BJ (cell line): ENCODE measurements around the gene FBP1. TPM values are rescaled to one million over a fixed set of nuclear protein-coding genes. Genes with fewer than 3 reads are reported as not detected.

ENCODE experiments used
- CTCF ChIA-PET: fragments of 350-600 bp; formaldehyde crosslinking; extraction: SDS; loops from one replicate; lab custom pipeline; 2021; ENCODE audit warnings: antibody characterized with exemption, inconsistent platforms; lab: Yijun Ruan, JAX
- POLR2A ChIA-PET: fragments of 300-600 bp; sonication (Branson Sonifier 250); formaldehyde crosslinking; extraction: SDS; loops from one replicate; lab custom pipeline; 2021; ENCODE audit warnings: antibody characterized with exemption; lab: Charles Lee
- DNase-seq: peaks from one replicate; pipeline ENCODE4 v3.0.0-alpha.2; 2011; ENCODE audit warnings: low read depth
- H3K27me3 ChIP-seq: 2 replicates; pipeline ENCODE4 v1.6.0; 2011; ENCODE audit warnings: low read length; ENCODE audit not compliant: control insufficient read depth, insufficient read depth
- H3K36me3 ChIP-seq: 2 replicates; pipeline ENCODE4 v1.5.1; 2011; ENCODE audit warnings: low read length; ENCODE audit not compliant: control insufficient read depth, insufficient read depth
- H3K4me3 ChIP-seq: 2 replicates; pipeline ENCODE4 v1.5.1; 2011; ENCODE audit warnings: low read depth, mild to moderate bottlenecking, control low read depth, low read length
- CTCF ChIP-seq: IDR thresholded peaks from 2 replicates; pipeline ENCODE4 v1.5.1; 2011; ENCODE audit warnings: low read depth, mild to moderate bottlenecking, control low read depth, inconsistent platforms, low read length, moderate library complexity; ENCODE audit not compliant: insufficient read depth
- polyA plus RNA-seq: library from polyadenylated mRNA; depleted of rRNA; stranded (reverse); fragments of >200 nt; gene quantifications from 2 replicates; pipeline ENCODE4 v1.2.3, GENCODE V29; 2011

The FBP1 gene
- polyA plus RNA-seq, 1 experiment = 0.15 TPM

GRCh38 chr9:94624629-94625028 is 14.7 kb downstream of the FBP1 start:
- Histone ChIP-seq H3K27me3 (peaks cover 4% of the 10 kb centered on the region; the same call in 1 of the 2 replicates), H3K4me3 (no peak overlapping the region), H3K36me3 (no peaks in the 10 kb centered on the region)
- no peak for TF ChIP-seq CTCF
- no peak for DNase-seq
- CTCF ChIA-PET = interaction anchor here (1.1 to 1.3 kb wide), 2 partner anchors 503 to 507 kb away, joined by 3 read pairs; no protein-coding TSS in a partner anchor
- POLR2A ChIA-PET = no interaction called here

- H3K27me3 ChIP-seq = peaks cover 2% of the 10 kb centered on the region; the same call in 1 of the 2 replicates
- H3K36me3 ChIP-seq = no peaks in the 10 kb centered on the region
- DNase-seq = no peak
- ChIA-PET CTCF (interaction anchor here (1.2 to 1.6 kb wide), 2 partner anchors 10 kb away, joined by 3 to 4 read pairs; no protein-coding TSS in a partner anchor), POLR2A (no interaction called here)
- peak; percentile 38 for TF ChIP-seq CTCF
- no peak overlapping the region for H3K4me3 ChIP-seq
Measured at GRCh38 chr9:94623253-94623652, 16.1 kb downstream of the FBP1 start.

- ChIA-PET POLR2A (no interaction called here), CTCF (interaction anchor here (0.8 to 1.0 kb wide), 2 partner anchors 42 to 46 kb away, joined by 3 read pairs; no protein-coding TSS in a partner anchor)
- Histone ChIP-seq H3K36me3 (no peaks in the 10 kb centered on the region), H3K27me3 (no peaks in the 10 kb centered on the region), H3K4me3 (no peak overlapping the region)
- no peak for TF ChIP-seq CTCF
- DNase-seq = no peak
Measured at GRCh38 chr9:94622087-94622800, 17.1 kb downstream of the FBP1 start.

- no peak for DNase-seq
- CTCF ChIA-PET = interaction anchor here (0.6 kb wide), 1 partner anchor 170 kb away, joined by 3 read pairs; no protein-coding TSS in a partner anchor
- Histone ChIP-seq H3K36me3 (no peaks in the 10 kb centered on the region), H3K27me3 (no peaks in the 10 kb centered on the region; the same call in 1 of the 2 replicates), H3K4me3 (no peak overlapping the region)
- TF ChIP-seq CTCF = no peak
- POLR2A ChIA-PET = no interaction called here
Measured at GRCh38 chr9:94619026-94619425, 20.3 kb downstream of the FBP1 start.

GRCh38 chr9:94613003-94613402 is 26.3 kb downstream of the FBP1 start:
- CTCF ChIA-PET = interaction anchor here (0.9 to 1.6 kb wide), 2 partner anchors 10 to 16 kb away, joined by 3 to 4 read pairs; no protein-coding TSS in a partner anchor
- POLR2A ChIA-PET = no interaction called here

More at GRCh38 chr9:94613003-94613402, 26.3 kb downstream of the FBP1 start:
- Histone ChIP-seq H3K27me3 (peaks cover 6% of the 10 kb centered on the region), H3K36me3 (no peaks in the 10 kb centered on the region), H3K4me3 (no peak overlapping the region)
- no peak for DNase-seq
- TF ChIP-seq CTCF = 0 out of 2 replicates have a peak, but pooled peaks have one; percentile 14
